Stimulated activated effector memory CD8-positive, alpha-beta T cell treated with anti-CD3 and anti-CD28 coated beads, Interleukin-12 subunit alpha, Interleukin-12 subunit beta, amount 100 ng/mL, for 72 hours (primary cell): Measurements from ENCODE around the gene ZNF544.

Experiments
- ATAC-seq: fragments of 150-1000 bp; cut with Tn5 transposase; 2 replicates; pipeline ENCODE4 v1.10.0; 2021
- DNase-seq, 2 donors: peaks; one replicate each; pipeline ENCODE4 v3.0.0; 2021 to 2022; ENCODE audit warnings: low spot score in 2 of 2
- H3K27ac Mint-ChIP-seq: one replicate; pipeline ENCODE4 v1.8.0; 2022; ENCODE audit warnings: mild to moderate bottlenecking, mixed read lengths
- H3K36me3 Mint-ChIP-seq: one replicate; pipeline ENCODE4 v1.8.0; 2022; ENCODE audit warnings: mild to moderate bottlenecking, mixed read lengths
- H3K4me1 Mint-ChIP-seq: one replicate; pipeline ENCODE4 v1.8.0; 2022; ENCODE audit warnings: mixed read lengths
- H3K4me3 Mint-ChIP-seq: one replicate; pipeline ENCODE4 v1.8.0; 2022; ENCODE audit warnings: mild to moderate bottlenecking, mixed read lengths
- H3K9me3 Mint-ChIP-seq: one replicate; pipeline ENCODE4 v1.8.0; 2022; ENCODE audit warnings: mixed read lengths

ZNF544 gene

GRCh38 chr19:58228585-58229254 lies at the start of gene ZNF544:
ZNF544 (plus strand) TSS chr19:58228914; CDS start chr19:58244024, 15,110 bp downstream.
- H3K4me1 Mint-ChIP-seq, result peaks cover 21% of the 10 kb centered on the region
- peak within 1 kb of the TSS; percentile 93 for H3K27ac Mint-ChIP-seq
- H3K4me3 Mint-ChIP-seq, result peak within 1 kb of the TSS; percentile 93
- peaks cover 16% of the 10 kb centered on the region for H3K9me3 Mint-ChIP-seq
- DNase-seq (peak; percentile 45 to 83), ATAC-seq (peak; percentile 94)
- peaks cover 55% of the 10 kb centered on the region for H3K36me3 Mint-ChIP-seq

- DNase-seq (peak; percentile 27 to 61), ATAC-seq (no peak)
- peaks cover 53% of the 10 kb centered on the region for H3K36me3 Mint-ChIP-seq
- H3K4me3 Mint-ChIP-seq, result peak overlapping the region; percentile 98
- peaks cover 20% of the 10 kb centered on the region for H3K9me3 Mint-ChIP-seq
- peaks cover 16% of the 10 kb centered on the region for H3K4me1 Mint-ChIP-seq
- peak overlapping the region; percentile 100 for H3K27ac Mint-ChIP-seq
These were observed 46.7 kb upstream of the ZNF544 start for GRCh38 chr19:58181902-58182576.

GRCh38 chr19:58182577-58182988 lies 46.1 kb upstream of the ZNF544 start:
- Mint-ChIP-seq H3K36me3 (peaks cover 59% of the 10 kb centered on the region), H3K4me3 (peak overlapping the region; percentile 98), H3K27ac (peak overlapping the region; percentile 100), H3K9me3 (peaks cover 20% of the 10 kb centered on the region), H3K4me1 (peaks cover 16% of the 10 kb centered on the region)
- ATAC-seq (peak; percentile 85), DNase-seq (peak in 1 of 2 donors; percentile 1)

GRCh38 chr19:58182989-58183816 lies 45.5 kb upstream of the ZNF544 start, which contains the start of gene ZNF274:
ZNF274 (plus strand) TSS chr19:58183061; CDS start chr19:58183966, 905 bp downstream.
- DNase-seq (peak; percentile 91 to 94), ATAC-seq (peak; percentile 94)
- Mint-ChIP-seq H3K4me1 (peaks cover 16% of the 10 kb centered on the region), H3K4me3 (peak within 1 kb of the TSS; percentile 98), H3K9me3 (peaks cover 16% of the 10 kb centered on the region), H3K27ac (peak within 1 kb of the TSS; percentile 100), H3K36me3 (peaks cover 65% of the 10 kb centered on the region)

GRCh38 chr19:58183817-58184215 lies 44.9 kb upstream of the ZNF544 start:
- Mint-ChIP-seq H3K27ac (peak overlapping the region; percentile 100), H3K4me1 (peaks cover 16% of the 10 kb centered on the region), H3K9me3 (peaks cover 17% of the 10 kb centered on the region), H3K4me3 (peak overlapping the region; percentile 98), H3K36me3 (peaks cover 71% of the 10 kb centered on the region)
- no peak for ATAC-seq
- DNase-seq, result no peak

- no peak for ATAC-seq
These were observed 31.7 kb upstream of the ZNF544 start for GRCh38 chr19:58196901-58197616.

GRCh38 chr19:58203814-58204475 lies 24.8 kb upstream of the ZNF544 start:
- DNase-seq (no peak), ATAC-seq (no peak)
- Mint-ChIP-seq H3K4me1 (no peaks in the 10 kb centered on the region), H3K4me3 (no peak overlapping the region), H3K36me3 (peaks cover 80% of the 10 kb centered on the region), H3K27ac (no peak overlapping the region), H3K9me3 (peaks cover 54% of the 10 kb centered on the region)

More at GRCh38 chr19:58196901-58197616, 31.7 kb upstream of the ZNF544 start:
- H3K4me3 Mint-ChIP-seq, result no peak overlapping the region
- no peak for DNase-seq
- peaks cover 44% of the 10 kb centered on the region for H3K9me3 Mint-ChIP-seq
- H3K4me1 Mint-ChIP-seq, result no peaks in the 10 kb centered on the region
- peaks cover 92% of the 10 kb centered on the region for H3K36me3 Mint-ChIP-seq
- H3K27ac Mint-ChIP-seq, result no peak overlapping the region

- no peak for ATAC-seq
- no peak overlapping the region for H3K4me3 Mint-ChIP-seq
- no peak for DNase-seq
- peaks cover 58% of the 10 kb centered on the region for H3K9me3 Mint-ChIP-seq
- H3K36me3 Mint-ChIP-seq, result peaks cover 81% of the 10 kb centered on the region
- no peak overlapping the region for H3K27ac Mint-ChIP-seq
- H3K4me1 Mint-ChIP-seq, result peaks cover 4% of the 10 kb centered on the region
These were observed 24.1 kb upstream of the ZNF544 start for GRCh38 chr19:58204566-58204965.

GRCh38 chr19:58209577-58209976 lies 19.1 kb upstream of the ZNF544 start:
- Mint-ChIP-seq H3K9me3 (peaks cover 63% of the 10 kb centered on the region), H3K4me3 (no peak overlapping the region), H3K4me1 (peaks cover 4% of the 10 kb centered on the region), H3K27ac (no peak overlapping the region), H3K36me3 (peaks cover 84% of the 10 kb centered on the region)
- DNase-seq, result no peak
- ATAC-seq, result no peak

GRCh38 chr19:58212336-58213074 lies 16.2 kb upstream of the ZNF544 start:
- no peak overlapping the region for H3K27ac Mint-ChIP-seq
- no peak for ATAC-seq
- peaks cover 45% of the 10 kb centered on the region for H3K9me3 Mint-ChIP-seq

GRCh38 chr19:58213075-58213369 lies 15.7 kb upstream of the ZNF544 start:
- H3K36me3 Mint-ChIP-seq, result peaks cover 50% of the 10 kb centered on the region
- no peak for ATAC-seq

More at GRCh38 chr19:58212336-58213074, 16.2 kb upstream of the ZNF544 start:
- Mint-ChIP-seq H3K36me3 (peaks cover 56% of the 10 kb centered on the region), H3K4me1 (peaks cover 4% of the 10 kb centered on the region), H3K4me3 (no peak overlapping the region)
- DNase-seq, result no peak

GRCh38 chr19:58217069-58217481 lies 11.6 kb upstream of the ZNF544 start:
- H3K9me3 Mint-ChIP-seq, result peaks cover 17% of the 10 kb centered on the region
- H3K4me3 Mint-ChIP-seq, result no peak overlapping the region
- no peak for DNase-seq
- ATAC-seq, result no peak
- H3K27ac Mint-ChIP-seq, result no peak overlapping the region
- H3K4me1 Mint-ChIP-seq, result no peaks in the 10 kb centered on the region
- peaks cover 10% of the 10 kb centered on the region for H3K36me3 Mint-ChIP-seq

More at GRCh38 chr19:58213075-58213369, 15.7 kb upstream of the ZNF544 start:
- Mint-ChIP-seq H3K9me3 (peaks cover 40% of the 10 kb centered on the region), H3K4me1 (peaks cover 4% of the 10 kb centered on the region), H3K27ac (no peak overlapping the region), H3K4me3 (no peak overlapping the region)
- DNase-seq, result no peak

GRCh38 chr19:58217607-58218391 lies 10.9 kb upstream of the ZNF544 start:
- no peaks in the 10 kb centered on the region for H3K4me1 Mint-ChIP-seq
- no peak overlapping the region for H3K4me3 Mint-ChIP-seq
- DNase-seq (no peak), ATAC-seq (no peak)
- peaks cover 14% of the 10 kb centered on the region for H3K9me3 Mint-ChIP-seq
- H3K36me3 Mint-ChIP-seq, result peaks cover 3% of the 10 kb centered on the region
- no peak overlapping the region for H3K27ac Mint-ChIP-seq
